ENCODE results near the gene FHL5.

Gene FHL5

DNA sequence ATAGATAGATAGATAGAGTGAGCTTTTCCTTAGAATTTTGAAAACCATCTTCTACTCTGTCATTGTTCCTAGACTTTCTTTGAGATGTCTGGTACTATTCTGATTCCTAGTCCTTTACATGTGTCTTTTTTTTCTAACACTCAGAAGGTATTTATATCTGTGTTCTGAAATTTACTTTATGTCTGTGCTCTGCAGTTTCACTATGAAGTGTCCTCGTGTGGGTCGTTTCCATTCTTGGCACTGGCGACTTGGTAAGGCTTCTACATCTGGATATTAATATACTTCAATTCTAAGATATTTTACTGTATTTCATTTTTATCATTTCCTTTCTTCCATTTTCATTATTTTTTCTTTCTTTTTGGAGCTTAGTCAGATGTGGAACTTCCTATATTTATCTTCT lies 87.0 kb downstream of the FHL5 start:
- H3K4me2 ChIP-seq (ENCODE audit: low read depth, low read length, poor library complexity, severe bottlenecking) = no peak overlapping the region
- no peaks in the 10 kb centered on the region for H3K36me3 ChIP-seq (ENCODE audit: insufficient read depth, low read length)
- H3K4me3 ChIP-seq (ENCODE audit: low read length, poor library complexity, severe bottlenecking) = no peak overlapping the region
- H3K9ac ChIP-seq (ENCODE audit: low read depth, low read length, poor library complexity, severe bottlenecking) = no peak overlapping the region
- H3K4me1 ChIP-seq (ENCODE audit: insufficient read depth, low read length, poor library complexity, severe bottlenecking) = no peaks in the 10 kb centered on the region
- no peak for TF ChIP-seq CTCF (conservative IDR thresholded peaks at IDR 0.05; ENCODE audit: low read length)
- TF ChIP-seq EZH2phosphoT487 (IDR thresholded peaks at IDR 0.05; ENCODE audit: borderline replicate concordance) = no peak
- H2AFZ ChIP-seq (ENCODE audit: low read length) = no peak overlapping the region
- H3K27me3 ChIP-seq (ENCODE audit: insufficient read depth, low read length, poor library complexity, severe bottlenecking) = no peaks in the 10 kb centered on the region
- H3K9me2 ChIP-seq (replicated peaks; ENCODE audit: low read depth, low read length) = no peaks in the 10 kb centered on the region
- H3F3A ChIP-seq (ENCODE audit: low read depth) = no peaks in the 10 kb centered on the region
- no peaks in the 10 kb centered on the region for H4K20me1 ChIP-seq (ENCODE audit: insufficient read depth, low read length, poor library complexity, severe bottlenecking)
- no peaks in the 10 kb centered on the region for H3K79me2 ChIP-seq (ENCODE audit: insufficient read depth, low read length)
- no peaks in the 10 kb centered on the region for H3K9me3 ChIP-seq (ENCODE audit: insufficient read depth, low read depth, low read length)

- H3F3A ChIP-seq (ENCODE audit: low read depth) = no peaks in the 10 kb centered on the region
- no peak overlapping the region for H3K4me2 ChIP-seq (ENCODE audit: low read depth, low read length, poor library complexity, severe bottlenecking)
- no peaks in the 10 kb centered on the region for H3K79me2 ChIP-seq (ENCODE audit: insufficient read depth, low read length)
- H2AFZ ChIP-seq (ENCODE audit: low read length) = no peak overlapping the region
- no peaks in the 10 kb centered on the region for H3K36me3 ChIP-seq (ENCODE audit: insufficient read depth, low read length)
- no peak overlapping the region for H3K4me3 ChIP-seq (ENCODE audit: low read length, poor library complexity, severe bottlenecking)
- no peaks in the 10 kb centered on the region for H3K9me3 ChIP-seq (ENCODE audit: insufficient read depth, low read depth, low read length)
- TF ChIP-seq EZH2phosphoT487 (IDR thresholded peaks at IDR 0.05; ENCODE audit: borderline replicate concordance) (no peak), CTCF (conservative IDR thresholded peaks at IDR 0.05; ENCODE audit: low read length) (no peak)
- no peaks in the 10 kb centered on the region for H3K27me3 ChIP-seq (ENCODE audit: insufficient read depth, low read length, poor library complexity, severe bottlenecking)
- no peaks in the 10 kb centered on the region for H3K4me1 ChIP-seq (ENCODE audit: insufficient read depth, low read length, poor library complexity, severe bottlenecking)
- H3K9me2 ChIP-seq (replicated peaks; ENCODE audit: low read depth, low read length) = no peaks in the 10 kb centered on the region
- H3K9ac ChIP-seq (ENCODE audit: low read depth, low read length, poor library complexity, severe bottlenecking) = no peak overlapping the region
- no peaks in the 10 kb centered on the region for H4K20me1 ChIP-seq (ENCODE audit: insufficient read depth, low read length, poor library complexity, severe bottlenecking)
These were observed 88.9 kb downstream of the FHL5 start for GRCh38 chr6:96651816-96652215.

- H3K9ac ChIP-seq (ENCODE audit: low read depth, low read length, poor library complexity, severe bottlenecking) = no peak overlapping the region
These were observed 89.6 kb downstream of the FHL5 start for GRCh38 chr6:96652552-96652951.

More at GRCh38 chr6:96652552-96652951, 89.6 kb downstream of the FHL5 start:
- Histone ChIP-seq H2AFZ (ENCODE audit: low read length) (no peak overlapping the region), H3K36me3 (ENCODE audit: insufficient read depth, low read length) (no peaks in the 10 kb centered on the region), H3K4me1 (ENCODE audit: insufficient read depth, low read length, poor library complexity, severe bottlenecking) (no peaks in the 10 kb centered on the region), H3K79me2 (ENCODE audit: insufficient read depth, low read length) (no peaks in the 10 kb centered on the region), H3K9me2 (replicated peaks; ENCODE audit: low read depth, low read length) (no peaks in the 10 kb centered on the region), H3K4me3 (ENCODE audit: low read length, poor library complexity, severe bottlenecking) (no peak overlapping the region), H3K27me3 (ENCODE audit: insufficient read depth, low read length, poor library complexity, severe bottlenecking) (no peaks in the 10 kb centered on the region), H3F3A (ENCODE audit: low read depth) (no peaks in the 10 kb centered on the region), H3K9me3 (ENCODE audit: insufficient read depth, low read depth, low read length) (no peaks in the 10 kb centered on the region), H4K20me1 (ENCODE audit: insufficient read depth, low read length, poor library complexity, severe bottlenecking) (no peaks in the 10 kb centered on the region), H3K4me2 (ENCODE audit: low read depth, low read length, poor library complexity, severe bottlenecking) (no peak overlapping the region)
- TF ChIP-seq EZH2phosphoT487 (IDR thresholded peaks at IDR 0.05; ENCODE audit: borderline replicate concordance) (no peak), CTCF (conservative IDR thresholded peaks at IDR 0.05; ENCODE audit: low read length) (no peak)
